Fibroblast of skin of abdomen (primary cell): ENCODE measurements around the gene CACNG4.

Experiments
- DNase-seq: peaks from one replicate; pipeline ENCODE4 v3.0.0-alpha.2; 2013

The CACNG4 gene

GRCh38 chr17:67043283-67043682, 78.8 kb downstream of the CACNG4 start:
- no peak for DNase-seq

DNA sequence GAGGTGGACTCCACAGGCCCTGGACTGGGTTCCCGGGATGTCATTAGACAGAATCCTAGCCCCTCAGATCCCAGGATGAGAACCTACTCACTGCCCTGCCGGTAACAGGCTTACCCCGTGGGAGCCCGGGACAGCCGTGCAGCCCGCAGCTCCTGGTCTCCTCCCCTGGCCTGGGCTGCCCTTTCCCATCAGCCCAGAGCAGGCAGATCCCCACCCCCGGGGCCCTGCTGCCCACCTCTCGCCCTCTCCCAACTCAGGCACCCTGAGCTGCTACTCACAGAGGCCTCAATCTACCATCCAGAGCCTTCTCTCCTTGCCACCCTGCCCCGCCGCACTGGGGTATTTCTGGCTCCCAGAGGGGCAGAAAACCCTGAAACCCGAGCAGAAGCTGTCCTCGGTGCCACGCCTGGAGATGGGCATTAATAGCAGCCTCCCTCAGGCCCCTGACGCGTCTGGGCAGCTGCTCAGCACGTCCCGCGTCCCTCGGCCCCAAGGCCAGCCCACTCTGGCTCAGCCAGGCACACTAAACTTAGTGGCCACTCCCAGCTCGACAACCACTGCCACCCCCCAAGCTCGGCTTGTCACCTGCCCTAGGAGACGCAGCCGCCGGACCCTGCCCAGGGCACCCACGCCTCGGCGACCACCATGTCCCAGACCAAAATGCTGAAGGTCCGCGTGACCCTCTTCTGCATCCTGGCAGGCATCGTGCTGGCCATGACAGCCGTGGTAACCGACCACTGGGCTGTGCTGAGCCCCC, 79.7 kb downstream of the CACNG4 start, which contains the start of gene CACNG1:
TSS of gene CACNG1 (plus strand) at position 539 of the 757 bp plus-strand sequence. CDS start at position 646, 107 bp downstream.
- DNase-seq, result no peak

GRCh38 chr17:67044940-67045339, 80.4 kb downstream of the CACNG4 start:
- DNase-seq, result no peak

- no peak for DNase-seq
Measured at GRCh38 chr17:67046398-67046797, 81.9 kb downstream of the CACNG4 start.

DNA sequence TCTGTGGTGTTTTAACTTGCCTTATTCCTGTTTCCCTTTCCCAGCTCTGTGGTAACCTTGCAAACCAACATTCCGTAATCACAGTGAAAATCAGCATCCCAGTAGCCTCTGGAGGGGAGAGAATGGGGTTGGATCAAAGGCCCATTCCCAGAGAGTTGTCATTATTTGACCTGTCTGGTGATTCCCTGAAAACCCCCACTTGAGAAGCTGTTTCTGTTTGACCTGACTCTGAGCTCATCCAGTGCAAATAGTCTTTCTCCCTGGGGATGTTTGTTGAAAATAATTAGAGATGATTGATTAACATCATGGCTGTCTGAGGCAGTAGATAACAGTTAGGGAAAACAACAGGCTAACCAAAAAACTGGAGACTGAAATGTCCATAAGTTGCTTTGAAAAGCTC, 82.9 kb downstream of the CACNG4 start:
- DNase-seq, result no peak

- no peak for DNase-seq
Measured at GRCh38 chr17:67049025-67049739, 84.7 kb downstream of the CACNG4 start.

DNA sequence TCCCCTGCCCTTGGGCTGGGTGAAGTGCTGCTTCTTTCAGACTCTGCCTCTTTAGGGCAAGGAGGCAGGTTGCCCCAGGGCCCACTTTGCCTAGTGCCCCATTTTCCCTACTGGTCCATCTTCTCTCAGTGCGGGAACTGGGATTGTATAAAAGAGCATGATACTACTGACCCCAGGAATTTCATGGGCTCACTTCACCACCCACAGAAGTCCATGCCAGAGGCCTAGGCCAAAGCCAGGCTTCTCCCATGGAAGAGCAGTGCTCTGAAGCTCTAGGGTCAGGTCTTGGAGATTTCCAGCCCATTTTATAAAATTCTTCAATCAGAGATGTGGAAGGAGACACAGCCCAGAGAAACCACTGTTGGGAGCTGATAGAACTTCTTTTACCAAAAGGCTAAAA, 85.6 kb downstream of the CACNG4 start:
- no peak for DNase-seq

DNA sequence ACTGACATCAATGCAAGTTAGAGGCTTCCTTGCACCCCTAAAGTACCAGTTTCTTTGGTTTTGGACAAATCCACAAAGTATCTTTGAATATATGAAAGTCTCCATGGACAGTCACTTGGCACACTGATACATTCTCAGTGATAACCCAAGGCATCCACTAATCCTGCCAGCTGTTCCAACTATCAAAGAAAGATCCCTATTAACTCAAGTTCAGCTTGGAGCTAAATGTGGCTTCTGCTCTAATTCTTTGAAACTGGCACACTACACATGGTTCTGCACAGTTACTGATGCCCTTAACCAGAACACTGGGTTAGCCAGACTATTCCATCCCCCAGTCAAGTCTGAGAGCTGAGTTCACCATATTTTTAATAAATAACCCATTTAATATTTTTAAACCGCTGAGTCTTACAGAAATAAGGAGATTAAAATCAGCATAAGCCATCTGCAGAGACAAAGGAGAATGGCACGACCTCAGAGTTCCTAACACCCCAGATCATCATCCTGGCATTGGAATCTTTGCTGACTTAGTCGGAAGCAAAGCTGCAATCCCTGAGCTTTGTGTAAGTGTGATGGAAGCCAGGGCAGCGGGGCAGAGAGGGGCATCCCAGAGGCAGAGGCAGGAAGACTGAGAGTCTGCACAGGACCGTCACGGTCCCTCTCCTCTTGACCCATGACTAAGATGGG, 86.1 kb downstream of the CACNG4 start:
- DNase-seq, result no peak

- no peak for DNase-seq
Measured at GRCh38 chr17:67051155-67051538, 86.6 kb downstream of the CACNG4 start.

DNA sequence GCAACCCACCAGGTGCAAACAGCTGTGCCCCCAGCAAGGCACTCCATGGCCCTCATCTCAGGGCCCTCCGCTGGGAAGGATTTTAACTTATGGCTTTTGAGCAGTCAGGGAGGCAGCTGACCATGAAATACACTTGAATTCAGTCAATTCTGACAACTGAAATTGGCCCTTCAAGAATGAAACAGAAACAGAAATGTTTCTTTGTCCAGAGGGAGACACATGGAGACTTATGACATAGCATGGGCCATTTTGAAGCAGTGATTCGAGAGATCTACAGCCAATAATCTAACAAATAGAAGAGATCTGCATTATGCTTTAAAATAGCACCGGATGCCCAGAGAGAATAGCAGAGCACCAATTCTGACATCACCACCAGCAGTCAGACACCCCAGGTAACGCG, 87.3 kb downstream of the CACNG4 start:
- DNase-seq, result no peak

GRCh38 chr17:67052720-67053437, 88.4 kb downstream of the CACNG4 start:
- no peak for DNase-seq

- DNase-seq, result no peak
Measured at GRCh38 chr17:67053438-67054000, 89.0 kb downstream of the CACNG4 start.

DNA sequence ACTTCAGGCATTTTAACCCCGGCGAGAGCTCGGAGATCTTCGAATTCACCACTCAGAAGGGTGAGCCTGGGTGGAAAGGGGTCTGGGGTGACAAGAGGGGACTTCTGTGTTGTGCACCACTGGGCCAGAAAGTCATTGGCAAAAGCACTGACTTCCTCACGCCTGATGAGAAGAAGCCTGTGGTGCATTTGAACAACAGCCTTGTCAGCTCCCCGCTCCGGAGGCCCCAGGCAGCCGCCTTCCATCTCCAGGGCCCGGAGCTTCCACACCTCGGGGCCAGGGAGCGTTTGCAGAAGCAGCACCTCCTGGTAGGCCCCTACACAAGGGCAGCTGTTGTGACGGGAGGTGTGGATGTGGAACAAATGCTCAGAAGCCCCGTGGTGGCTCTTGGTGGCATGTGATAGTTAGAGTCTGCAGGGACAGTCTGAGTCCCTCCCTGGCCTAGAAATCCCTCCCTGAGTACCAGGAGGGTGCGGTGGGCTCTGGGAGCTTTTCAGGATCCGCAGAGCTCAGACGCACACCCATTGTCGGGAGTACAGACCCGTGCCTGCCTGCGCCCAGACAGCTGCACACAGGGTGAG, 89.6 kb downstream of the CACNG4 start:
- no peak for DNase-seq

- no peak for DNase-seq
Measured at GRCh38 chr17:67054608-67055007, 90.1 kb downstream of the CACNG4 start.

DNA sequence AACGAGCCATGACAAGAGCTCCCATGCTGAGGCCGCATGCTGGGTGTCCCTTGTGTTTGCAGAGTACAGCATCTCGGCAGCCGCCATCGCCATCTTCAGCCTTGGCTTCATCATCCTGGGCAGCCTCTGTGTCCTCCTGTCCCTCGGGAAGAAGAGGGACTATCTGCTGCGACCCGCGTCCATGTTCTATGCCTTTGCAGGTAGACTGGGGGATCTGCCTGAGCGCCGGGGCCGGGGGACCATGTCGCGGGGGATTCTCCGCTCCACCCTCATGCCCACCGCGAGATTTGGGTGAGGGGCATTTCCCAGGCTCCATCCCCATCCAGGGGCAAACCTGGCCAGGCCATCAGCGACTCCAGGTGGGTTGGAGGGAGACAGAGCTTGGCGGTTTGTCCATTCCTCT, 90.5 kb downstream of the CACNG4 start:
- DNase-seq, result no peak

GRCh38 chr17:67055811-67056745, 91.6 kb downstream of the CACNG4 start:
- DNase-seq, result no peak

- no peak for DNase-seq
Measured at GRCh38 chr17:67056746-67057490, 92.4 kb downstream of the CACNG4 start.

GRCh38 chr17:67058036-67058435, 93.5 kb downstream of the CACNG4 start:
- DNase-seq, result no peak

- no peak for DNase-seq
Measured at GRCh38 chr17:67059372-67059771, 94.9 kb downstream of the CACNG4 start.

- no peak for DNase-seq
Measured at GRCh38 chr17:67063141-67063540, 98.6 kb downstream of the CACNG4 start.
